ENCODE data around the gene KMT2D.

DNA sequence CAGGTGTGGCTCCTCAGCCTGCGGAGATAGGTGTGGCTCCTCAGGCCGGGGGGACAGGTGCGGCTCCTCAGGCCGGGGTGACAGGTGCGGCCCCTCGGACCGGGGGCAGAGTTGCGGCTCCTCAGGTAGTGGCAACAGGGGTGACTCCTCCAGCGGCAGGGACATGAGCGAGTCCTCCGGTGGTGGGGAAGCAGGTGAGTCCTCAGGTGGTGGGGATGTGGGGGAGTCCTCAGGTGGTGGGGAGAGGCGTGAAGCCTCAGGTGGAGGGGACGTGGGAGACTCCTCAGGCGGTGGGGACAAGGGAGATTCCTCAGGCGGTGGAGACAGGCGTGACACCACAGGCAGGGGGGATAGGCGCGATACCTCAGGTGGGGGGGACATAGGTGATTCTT lies 9.2 kb downstream of the KMT2D start:
- TF ChIP-seq CTCF (IDR thresholded peaks at IDR 0.05) (no peak), POLR2A (IDR thresholded peaks at IDR 0.05) (no peak), POLR2AphosphoS5 (IDR thresholded peaks at IDR 0.05) (no peak)

Data from prostate gland (tissue), 2 donors.